Caco-2 (cell line): ENCODE results near the gene CD9. TPM values are rescaled to one million over a fixed set of nuclear protein-coding genes. Genes with fewer than 3 reads are reported as not detected.

Experiments used
- BruUV-seq: library from RNA; stranded (reverse); fragments of 400-500 nt; replicated peaks from 2 replicates; lab custom pipeline; 2021; lab: Mats Ljungman, UMichigan
- CTCF ChIA-PET: fragments of 300-600 bp; sonication (Branson Sonifier 250); formaldehyde crosslinking; loops from one replicate; lab custom pipeline; 2022; ENCODE audit warnings: antibody characterized with exemption; lab: Charles Lee
- POLR2A ChIA-PET: fragments of 300-600 bp; sonication (Branson Sonifier 250); formaldehyde crosslinking; loops from one replicate; lab custom pipeline; 2022; ENCODE audit warnings: antibody characterized with exemption; lab: Charles Lee
- DNase-seq, 2 experiments: peaks; one replicate each; pipeline versions ENCODE4 v3.0.0 to v3.0.0-alpha.2; 2020 to 2022
- H3K27me3 ChIP-seq: replicated peaks from 2 replicates; pipeline ENCODE4 v1.6.0; 2011; ENCODE audit warnings: low read length; ENCODE audit not compliant: control insufficient read depth, insufficient read depth
- H3K36me3 ChIP-seq: 2 replicates; pipeline ENCODE4 v1.5.1; 2011; ENCODE audit warnings: low read length; ENCODE audit not compliant: control insufficient read depth, insufficient read depth
- H3K4me1 ChIP-seq: fragments of 250-450 bp; sonication (Bioruptor Pico); 2 replicates; pipeline ENCODE4 v1.5.1; 2020; ENCODE audit warnings: mild to moderate bottlenecking
- H3K4me3 ChIP-seq: 2 replicates; pipeline ENCODE4 v1.5.1; 2011; ENCODE audit warnings: low read depth, mild to moderate bottlenecking, control low read depth, low read length
- H3K9me3 ChIP-seq: fragments of 250-450 bp; sonication (Bioruptor Pico); 2 replicates; pipeline ENCODE4 v1.5.1; 2020; ENCODE audit warnings: mild to moderate bottlenecking, moderate library complexity
- H3K27ac Mint-ChIP-seq: one replicate; pipeline ENCODE4 v1.8.0; 2022; ENCODE audit warnings: mixed read lengths; ENCODE audit not compliant: unreplicated experiment
- H3K27me3 Mint-ChIP-seq: one replicate; pipeline ENCODE4 v1.8.0; 2022; ENCODE audit warnings: mixed read lengths; ENCODE audit not compliant: insufficient read depth, unreplicated experiment
- H3K36me3 Mint-ChIP-seq: one replicate; pipeline ENCODE4 v1.8.0; 2022; ENCODE audit warnings: mild to moderate bottlenecking, mixed read lengths; ENCODE audit not compliant: insufficient read depth, unreplicated experiment
- H3K4me1 Mint-ChIP-seq: one replicate; pipeline ENCODE4 v1.8.0; 2022; ENCODE audit warnings: low read depth, mixed read lengths; ENCODE audit not compliant: unreplicated experiment
- H3K4me3 Mint-ChIP-seq: one replicate; pipeline ENCODE4 v1.8.0; 2022; ENCODE audit warnings: mild to moderate bottlenecking, moderate library complexity, mixed read lengths; ENCODE audit not compliant: unreplicated experiment
- H3K9me3 Mint-ChIP-seq: one replicate; pipeline ENCODE4 v1.8.0; 2022; ENCODE audit warnings: mixed read lengths; ENCODE audit not compliant: unreplicated experiment
- intact Hi-C: fragments of 100-400 bp; cut with micrococcal nuclease; formaldehyde crosslinking; loops from one replicate; pipeline ENCODE4 v1.10.0; 2022; ENCODE audit not compliant: unreplicated experiment
- total RNA-seq: library from RNA; stranded (reverse); gene quantifications from 2 replicates; pipeline ENCODE4 v1.2.3, GENCODE V29; 2022
- TF ChIP-seq, protein P1 (sequence below), 2 experiments: fragments of 200-600 bp in 1 of 2; IDR thresholded peaks; 1 replicate in 1 of 2; 2 replicates in 1 of 2; pipeline versions ENCODE4 v1.5.1 to v1.8.0; 2011 to 2022; ENCODE audit warnings: antibody characterized with exemption in 1 of 2, control low read depth in 1 of 2, inconsistent platforms in 1 of 2, low read depth in 1 of 2, low read length in 1 of 2, mild to moderate bottlenecking in 1 of 2, moderate library complexity in 1 of 2; ENCODE audit not compliant: insufficient read depth in 1 of 2, severe bottlenecking in 1 of 2, unreplicated experiment in 1 of 2

Gene CD9
- total RNA-seq, 1 experiment from 2014 or later: 170 TPM

- no peak for DNase-seq
- ChIA-PET POLR2A (interaction anchor here (0.6 to 1.3 kb wide), 2 partner anchors 28 to 57 kb away, joined by 5 to 7 read pairs; no protein-coding TSS in a partner anchor), CTCF (interaction anchor here (0.7 to 3.7 kb wide), 4 partner anchors 28 to 113 kb away, joined by 3 to 36 read pairs (median 10); no protein-coding TSS in a partner anchor)
- Histone ChIP-seq H3K4me1 (peaks cover 49% of the 10 kb centered on the region), H3K4me3 (peak overlapping the region; percentile 89), H3K36me3 (peaks cover 3% of the 10 kb centered on the region; the same call in 1 of the 2 replicates), H3K27me3 (no peaks in the 10 kb centered on the region), H3K9me3 (no peaks in the 10 kb centered on the region)
- no peaks in the 10 kb centered on the region for H3K9me3 Mint-ChIP-seq
- TF ChIP-seq, protein P1, sequence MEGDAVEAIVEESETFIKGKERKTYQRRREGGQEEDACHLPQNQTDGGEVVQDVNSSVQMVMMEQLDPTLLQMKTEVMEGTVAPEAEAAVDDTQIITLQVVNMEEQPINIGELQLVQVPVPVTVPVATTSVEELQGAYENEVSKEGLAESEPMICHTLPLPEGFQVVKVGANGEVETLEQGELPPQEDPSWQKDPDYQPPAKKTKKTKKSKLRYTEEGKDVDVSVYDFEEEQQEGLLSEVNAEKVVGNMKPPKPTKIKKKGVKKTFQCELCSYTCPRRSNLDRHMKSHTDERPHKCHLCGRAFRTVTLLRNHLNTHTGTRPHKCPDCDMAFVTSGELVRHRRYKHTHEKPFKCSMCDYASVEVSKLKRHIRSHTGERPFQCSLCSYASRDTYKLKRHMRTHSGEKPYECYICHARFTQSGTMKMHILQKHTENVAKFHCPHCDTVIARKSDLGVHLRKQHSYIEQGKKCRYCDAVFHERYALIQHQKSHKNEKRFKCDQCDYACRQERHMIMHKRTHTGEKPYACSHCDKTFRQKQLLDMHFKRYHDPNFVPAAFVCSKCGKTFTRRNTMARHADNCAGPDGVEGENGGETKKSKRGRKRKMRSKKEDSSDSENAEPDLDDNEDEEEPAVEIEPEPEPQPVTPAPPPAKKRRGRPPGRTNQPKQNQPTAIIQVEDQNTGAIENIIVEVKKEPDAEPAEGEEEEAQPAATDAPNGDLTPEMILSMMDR (IDR thresholded peaks at IDR 0.05; ENCODE audit: insufficient read depth in 1 of 2, low read depth in 1 of 2, low read length in 1 of 2, severe bottlenecking in 1 of 2, unreplicated experiment in 1 of 2): no peak
- H3K36me3 Mint-ChIP-seq: peaks cover 14% of the 10 kb centered on the region
- BruUV-seq: no TSS peak
- intact Hi-C loops: no loop called here
- H3K4me3 Mint-ChIP-seq: peak overlapping the region; percentile 79
- no peak overlapping the region for H3K27ac Mint-ChIP-seq
- H3K27me3 Mint-ChIP-seq: no peaks in the 10 kb centered on the region
- H3K4me1 Mint-ChIP-seq: peaks cover 42% of the 10 kb centered on the region
Observed at GRCh38 chr12:6201826-6202225, 1.6 kb downstream of the CD9 start.

GRCh38 chr12:6202304-6202703 lies 2.1 kb downstream of the CD9 start:
- Mint-ChIP-seq H3K4me3 (peak overlapping the region; percentile 79), H3K36me3 (peaks cover 19% of the 10 kb centered on the region), H3K9me3 (no peaks in the 10 kb centered on the region), H3K4me1 (peaks cover 42% of the 10 kb centered on the region), H3K27me3 (no peaks in the 10 kb centered on the region), H3K27ac (peak overlapping the region; percentile 29)
- intact Hi-C loops: no loop called here
- peaks cover 44% of the 10 kb centered on the region for H3K4me1 ChIP-seq
- TF ChIP-seq, protein P1 (IDR thresholded peaks at IDR 0.05; ENCODE audit: insufficient read depth in 1 of 2, low read depth in 1 of 2, low read length in 1 of 2, severe bottlenecking in 1 of 2, unreplicated experiment in 1 of 2): no peak
- peaks cover 3% of the 10 kb centered on the region; the same call in 1 of the 2 replicates for H3K36me3 ChIP-seq
- CTCF ChIA-PET: interaction anchor here (0.7 to 3.7 kb wide), 4 partner anchors 27 to 113 kb away, joined by 3 to 36 read pairs (median 10); no protein-coding TSS in a partner anchor
- no TSS peak for BruUV-seq
- no peaks in the 10 kb centered on the region for H3K27me3 ChIP-seq
- H3K9me3 ChIP-seq: no peaks in the 10 kb centered on the region
- H3K4me3 ChIP-seq: no peak overlapping the region
- POLR2A ChIA-PET: interaction anchor here (0.6 kb wide), 1 partner anchor 57 kb away, joined by 7 read pairs; no protein-coding TSS in a partner anchor
- DNase-seq: no peak

- Mint-ChIP-seq H3K9me3 (no peaks in the 10 kb centered on the region), H3K4me1 (peaks cover 39% of the 10 kb centered on the region), H3K27me3 (no peaks in the 10 kb centered on the region), H3K36me3 (peaks cover 23% of the 10 kb centered on the region), H3K4me3 (peak overlapping the region; percentile 79), H3K27ac (peak overlapping the region; percentile 29)
- ChIA-PET CTCF (interaction anchor here (1.1 to 2.6 kb wide), 3 partner anchors 27 to 82 kb away, joined by 3 to 18 read pairs (median 3); no protein-coding TSS in a partner anchor), POLR2A (interaction anchor here (0.5 kb wide), 1 partner anchor 103 kb away, joined by 5 read pairs; no protein-coding TSS in a partner anchor)
- DNase-seq: no peak
- Histone ChIP-seq H3K4me3 (no peak overlapping the region), H3K9me3 (no peaks in the 10 kb centered on the region), H3K27me3 (no peaks in the 10 kb centered on the region), H3K4me1 (peaks cover 39% of the 10 kb centered on the region), H3K36me3 (peaks cover 3% of the 10 kb centered on the region; the same call in 1 of the 2 replicates)
- intact Hi-C loops: no loop called here
- TF ChIP-seq, protein P1 (IDR thresholded peaks at IDR 0.05; ENCODE audit: insufficient read depth in 1 of 2, low read depth in 1 of 2, low read length in 1 of 2, severe bottlenecking in 1 of 2, unreplicated experiment in 1 of 2): no peak
- BruUV-seq: TSS peak; percentile 8
Observed at GRCh38 chr12:6202846-6203245, 2.6 kb downstream of the CD9 start.
